Islet precursor cell (in vitro differentiated cells): ENCODE data around the gene MTERF4.
A peak's percentile ranks its signal among the peaks of the same experiment; 100 is the strongest.

Experiments used
- DNase-seq: peaks from one replicate; pipeline ENCODE4 v3.0.0-alpha.2; 2018

MTERF4 gene, protein sequence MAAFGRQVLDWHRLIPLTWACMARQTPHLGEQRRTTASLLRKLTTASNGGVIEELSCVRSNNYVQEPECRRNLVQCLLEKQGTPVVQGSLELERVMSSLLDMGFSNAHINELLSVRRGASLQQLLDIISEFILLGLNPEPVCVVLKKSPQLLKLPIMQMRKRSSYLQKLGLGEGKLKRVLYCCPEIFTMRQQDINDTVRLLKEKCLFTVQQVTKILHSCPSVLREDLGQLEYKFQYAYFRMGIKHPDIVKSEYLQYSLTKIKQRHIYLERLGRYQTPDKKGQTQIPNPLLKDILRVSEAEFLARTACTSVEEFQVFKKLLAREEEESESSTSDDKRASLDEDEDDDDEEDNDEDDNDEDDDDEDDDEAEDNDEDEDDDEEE

DNA sequence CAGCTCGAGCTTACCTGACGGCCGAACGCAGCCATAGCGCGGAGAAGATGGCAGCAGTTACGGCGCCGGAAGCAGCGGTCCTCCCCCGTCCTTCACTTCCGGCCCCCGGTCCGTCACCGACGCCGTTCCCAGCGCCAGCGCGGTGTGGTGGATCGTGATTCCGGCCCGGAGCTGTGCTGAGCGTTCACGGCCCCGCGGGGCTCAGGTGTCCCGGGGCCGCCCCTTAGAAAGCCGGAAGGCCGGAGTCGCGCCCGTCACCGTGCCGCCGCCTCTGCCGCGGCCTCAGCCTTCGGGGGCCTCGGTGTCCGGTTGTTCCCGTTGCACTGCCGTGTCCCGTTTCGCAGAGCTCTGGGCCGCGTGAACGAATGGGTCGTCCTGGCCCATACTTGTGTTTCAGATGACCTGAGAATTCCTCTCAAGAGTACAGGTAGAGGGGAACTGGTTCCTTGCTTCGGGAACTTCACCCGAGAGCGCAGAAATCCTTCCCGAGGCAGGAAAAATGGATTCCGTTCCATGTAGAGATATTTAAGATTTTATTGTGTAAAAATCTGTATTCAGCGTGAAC, at the start of gene MTERF4:
Gene MTERF4 (minus strand): TSS at position 49 of the 565 bp plus-strand sequence. CDS start 14 bp downstream, at position 35.
- DNase-seq = peak; percentile 90

DNA sequence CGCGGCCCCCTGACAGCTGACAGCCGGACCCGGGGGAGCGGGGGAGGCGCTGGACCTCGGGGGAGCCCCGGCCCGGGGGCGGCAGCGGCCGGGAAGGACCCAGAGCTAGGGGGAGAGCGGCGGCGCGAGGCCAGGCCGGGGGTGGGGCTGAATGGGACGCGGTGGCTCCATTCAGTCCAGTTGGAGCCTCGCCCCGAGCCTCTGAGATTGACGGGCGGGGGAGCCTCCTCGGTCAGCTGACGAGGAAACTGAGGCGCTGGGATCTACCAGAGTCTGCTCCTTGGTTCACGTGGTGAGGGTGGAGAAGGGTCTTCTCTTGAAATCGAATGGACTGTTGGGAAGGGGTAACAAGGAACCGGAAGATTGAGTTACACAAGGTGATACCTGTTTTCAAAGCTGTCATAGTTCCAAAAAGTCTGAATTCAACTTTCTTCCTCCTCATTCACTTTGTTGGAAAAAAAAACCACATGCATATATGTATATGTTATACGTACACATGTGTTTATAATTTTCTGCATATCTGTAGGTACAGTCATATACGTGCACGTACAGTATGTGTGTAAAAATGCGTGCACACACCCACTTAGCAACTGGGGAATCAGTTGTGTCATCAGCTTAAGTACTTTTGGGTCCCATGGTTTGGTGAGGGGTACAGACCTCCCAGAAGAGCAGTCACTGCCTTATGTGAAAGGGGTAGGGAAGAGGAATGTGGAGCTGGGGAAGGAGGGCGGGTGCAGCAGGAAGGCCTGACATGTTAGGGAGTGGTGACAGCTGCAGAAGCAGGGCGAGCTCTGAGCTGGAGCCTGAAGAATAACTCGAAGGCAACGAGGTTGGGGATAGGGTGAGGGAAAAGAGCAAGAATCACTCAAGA, 48.8 kb upstream of the MTERF4 start:
- DNase-seq = no peak

DNA sequence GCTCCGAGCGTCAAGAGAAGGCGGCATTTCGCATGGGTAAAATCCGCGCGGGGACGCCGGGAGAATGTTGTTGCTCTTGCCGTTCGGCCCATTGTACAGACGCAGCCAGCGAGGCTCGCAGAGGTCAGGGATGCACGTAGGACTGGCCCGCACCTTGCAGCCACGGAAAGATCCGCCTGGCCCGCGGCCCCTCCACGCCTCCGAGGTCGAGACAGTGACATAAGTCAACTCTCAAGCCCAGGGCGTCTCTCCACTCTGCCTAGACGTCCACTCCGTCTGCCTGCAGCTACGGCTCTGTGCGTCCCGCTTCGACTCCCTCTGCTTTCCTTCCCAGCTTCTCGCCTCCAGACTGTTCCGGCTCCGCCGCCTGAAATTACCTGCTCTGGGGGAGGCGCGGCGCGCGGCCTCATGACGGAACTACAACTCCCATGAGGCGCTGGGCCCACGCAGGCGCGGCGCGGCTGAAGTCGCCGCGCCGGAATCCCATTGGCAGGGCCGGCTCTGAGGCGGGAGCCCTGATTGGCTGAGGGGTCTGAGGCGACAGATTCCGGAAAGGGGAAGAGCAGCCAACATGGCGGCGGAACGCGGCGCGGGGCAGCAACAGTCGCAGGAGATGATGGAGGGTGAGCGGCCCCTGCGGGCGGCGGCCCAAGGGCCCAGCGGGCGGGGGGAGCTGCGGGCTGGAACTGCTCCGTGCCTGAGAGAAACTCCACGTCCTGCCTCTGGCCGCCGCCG, 48.0 kb upstream of the MTERF4 start, which contains the start of gene PPP1R7:
Gene PPP1R7 (plus strand): TSS at position 543 of the 735 bp plus-strand sequence. CDS start 29 bp downstream, at position 572.
- peak; percentile 99 for DNase-seq

DNA sequence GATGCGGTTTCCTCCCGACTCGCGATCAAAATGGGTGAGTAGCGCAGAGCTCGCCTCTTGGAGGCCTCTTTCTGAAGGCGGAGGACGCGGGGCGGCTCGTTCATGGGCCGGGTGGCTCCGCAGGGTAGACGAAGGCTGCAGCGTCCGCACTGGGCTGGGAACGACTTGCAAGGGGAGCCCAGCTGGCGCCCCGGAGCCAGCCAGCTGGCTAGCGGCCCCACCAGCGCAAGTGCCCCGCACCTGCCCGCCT, 47.5 kb upstream of the MTERF4 start:
- no peak for DNase-seq

DNA sequence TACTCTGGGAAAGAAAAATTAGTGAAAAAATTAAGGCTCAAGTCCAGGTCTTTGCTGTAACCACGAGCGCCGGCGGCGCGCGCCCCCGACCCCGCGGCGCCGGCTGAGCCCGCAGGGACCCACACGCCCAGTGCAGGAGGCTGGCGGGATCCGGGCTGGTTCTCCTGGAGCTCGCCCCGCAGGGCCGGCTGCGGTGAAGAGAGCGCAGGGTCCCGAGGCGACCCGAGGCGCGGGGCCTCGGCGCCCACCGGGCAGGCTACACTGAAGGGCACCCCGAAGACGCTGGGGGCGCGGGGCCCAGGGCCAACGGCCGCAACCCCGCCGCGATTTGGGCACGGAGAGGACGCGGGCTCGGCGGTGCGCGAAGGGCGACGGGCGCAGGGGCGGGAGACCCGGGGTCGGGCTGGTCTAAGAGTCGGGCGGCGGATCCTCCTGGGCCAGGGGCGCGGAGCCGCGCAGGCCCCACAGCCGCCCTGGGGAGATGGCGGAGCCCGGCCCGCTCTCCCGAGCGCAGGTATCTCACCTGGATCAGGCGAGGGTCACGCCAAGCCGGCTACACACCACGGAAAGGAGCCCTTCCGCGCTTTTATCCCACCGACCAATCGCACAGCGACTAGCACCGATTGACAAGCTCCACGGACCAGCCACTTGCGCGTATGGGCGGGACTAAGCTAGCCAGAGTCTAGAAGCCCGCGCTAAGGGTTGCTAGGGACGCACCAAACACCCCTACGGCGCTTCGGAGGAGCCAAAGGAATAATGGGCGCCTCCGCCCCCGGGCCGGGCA, 47.0 kb upstream of the MTERF4 start, which contains the start of gene PASK:
Gene PASK (minus strand): TSS at position 582 of the 784 bp plus-strand sequence. CDS start 6,440 bp downstream, outside the sequence.
- DNase-seq = peak; percentile 98

DNA sequence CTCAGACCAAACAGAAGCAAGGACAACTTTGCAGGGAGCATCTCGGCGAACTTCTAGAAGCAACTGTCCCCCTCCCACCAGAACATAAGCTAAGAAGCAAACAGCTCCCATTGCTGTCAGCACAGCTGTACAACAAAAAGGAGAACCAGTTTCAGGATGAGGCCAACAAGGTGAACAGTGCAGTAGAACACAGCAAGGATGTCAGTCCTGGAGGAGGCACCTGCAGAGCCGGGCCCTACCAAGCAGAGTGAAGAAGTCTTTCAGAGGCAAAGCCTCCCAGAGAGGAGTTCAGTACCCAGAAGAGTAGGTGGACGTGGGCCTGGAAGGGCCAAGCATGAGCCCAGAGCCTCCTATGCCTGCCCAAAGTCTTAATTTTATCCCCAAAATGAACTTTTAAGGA, 46.2 kb upstream of the MTERF4 start:
- DNase-seq = no peak

DNA sequence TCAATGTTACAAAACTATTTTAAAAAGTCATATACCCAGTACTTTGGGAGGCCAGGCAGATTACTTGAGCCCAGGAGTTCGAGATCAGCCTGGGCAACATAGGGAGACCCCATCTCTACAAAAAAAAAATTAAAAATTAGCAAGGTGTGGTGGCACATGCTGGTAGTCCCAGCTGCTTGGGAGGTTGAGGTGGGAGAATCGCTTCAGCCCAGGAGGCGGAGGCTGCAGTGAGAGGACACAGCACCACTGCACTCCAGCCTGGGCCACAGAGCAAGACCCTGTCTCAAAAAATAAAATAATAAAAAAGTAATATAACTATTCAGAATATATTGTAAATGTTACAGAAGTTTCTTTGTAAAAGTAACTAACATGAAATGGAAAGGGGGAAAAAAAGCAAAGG, 45.2 kb upstream of the MTERF4 start:
- no peak for DNase-seq

DNA sequence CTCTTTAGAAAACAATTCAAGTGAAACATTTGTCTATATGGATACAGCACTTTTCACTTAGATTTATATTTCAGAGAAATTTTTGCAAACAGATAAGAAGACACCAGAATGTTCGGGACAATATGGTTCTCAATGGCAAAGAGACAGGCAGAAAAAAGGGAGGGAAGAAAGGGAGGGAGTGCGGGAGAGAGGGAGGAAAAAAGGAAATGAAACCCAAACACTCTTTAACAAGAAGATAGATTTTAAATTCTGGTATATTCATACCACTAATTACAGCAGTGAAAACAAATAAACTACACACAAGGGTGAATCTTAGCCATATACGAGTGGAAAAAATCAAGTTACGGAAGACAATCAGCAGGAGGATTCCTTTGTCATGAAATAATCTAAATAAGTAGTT, 44.2 kb upstream of the MTERF4 start:
- DNase-seq = no peak

DNA sequence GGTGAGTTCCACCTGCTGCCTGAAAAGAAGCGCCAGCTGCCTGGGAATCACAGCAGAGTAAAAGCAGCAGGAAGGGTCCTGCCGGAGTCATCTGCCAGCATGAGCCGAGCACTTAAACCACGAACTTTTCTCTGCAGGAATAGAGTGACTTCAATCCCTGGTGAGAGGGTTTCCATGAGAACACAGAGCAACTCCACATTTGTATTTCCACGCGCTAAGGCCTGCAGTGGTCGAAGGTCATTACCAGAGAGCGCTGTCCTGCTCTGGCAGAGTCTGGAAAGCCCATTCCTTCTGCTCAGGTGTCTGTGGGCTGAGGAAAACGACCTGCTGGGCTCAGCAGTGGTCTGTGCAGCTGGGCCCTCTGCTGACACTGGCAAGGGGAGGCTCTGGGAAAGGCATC, 40.5 kb upstream of the MTERF4 start:
- DNase-seq = no peak

DNA sequence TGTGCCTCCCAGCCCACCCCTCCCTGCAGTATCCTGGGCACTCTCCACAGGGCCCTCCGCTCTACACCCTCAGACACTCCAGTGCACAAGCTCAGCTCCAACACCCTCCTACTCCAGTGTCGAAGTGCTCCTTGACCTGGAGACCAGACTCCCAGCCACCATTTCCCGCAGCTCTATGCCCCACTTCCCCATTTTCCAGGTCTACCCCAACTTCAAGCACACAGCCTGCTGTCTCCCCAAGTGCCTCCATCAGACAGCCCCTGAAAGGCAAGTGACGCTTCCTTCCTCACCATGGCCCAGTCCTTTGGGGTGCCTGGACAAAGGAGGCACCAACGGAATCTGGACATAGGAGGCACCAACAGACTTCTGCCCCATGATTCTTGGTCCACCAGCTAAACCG, 40.0 kb upstream of the MTERF4 start:
- no peak for DNase-seq

DNA sequence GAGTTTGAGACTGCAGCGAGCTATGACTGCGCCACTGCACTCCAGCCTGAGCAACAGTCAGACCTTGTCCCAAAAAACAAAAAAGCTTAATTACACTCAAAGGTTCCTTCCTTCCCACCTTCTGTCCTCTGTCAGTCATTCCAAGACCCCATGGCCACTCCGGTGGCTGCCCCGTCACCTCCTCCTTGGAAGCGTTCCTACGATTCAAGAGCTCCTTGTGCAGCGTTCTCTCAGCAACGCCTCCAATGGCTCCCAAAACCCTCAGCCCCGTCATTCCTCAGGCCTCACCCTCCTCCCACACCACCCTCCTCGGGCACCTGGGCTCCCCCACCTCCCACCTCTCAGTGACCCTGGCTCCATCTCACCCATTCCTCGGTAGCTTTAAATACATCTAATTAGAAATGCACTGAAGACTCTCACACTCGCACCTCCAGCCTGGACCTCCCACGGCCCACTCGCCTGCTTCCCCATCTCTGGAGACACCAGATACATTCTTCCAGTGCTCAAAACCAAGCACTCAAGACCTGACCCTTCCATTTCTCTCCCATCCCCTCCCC, 39.2 kb upstream of the MTERF4 start:
- no peak for DNase-seq

DNA sequence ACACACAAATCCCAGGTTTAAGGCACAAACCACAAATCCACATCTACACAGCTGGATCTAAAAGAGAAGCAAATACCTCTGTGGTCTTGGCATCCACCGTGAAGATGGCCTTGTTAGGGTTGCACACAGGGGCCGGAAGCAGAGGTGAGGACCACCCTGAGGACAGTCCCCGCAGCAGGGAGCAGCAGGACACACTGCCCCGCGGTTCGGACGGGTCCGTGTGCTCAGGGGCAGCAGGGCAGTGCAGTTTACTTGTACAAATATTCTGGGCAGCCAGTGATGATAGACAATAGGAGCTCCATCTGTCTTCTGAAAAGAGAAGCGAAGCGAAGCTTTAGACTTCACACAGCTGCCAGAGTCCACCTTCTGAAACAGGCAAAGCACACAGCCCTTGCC, 38.4 kb upstream of the MTERF4 start:
- DNase-seq = no peak

DNA sequence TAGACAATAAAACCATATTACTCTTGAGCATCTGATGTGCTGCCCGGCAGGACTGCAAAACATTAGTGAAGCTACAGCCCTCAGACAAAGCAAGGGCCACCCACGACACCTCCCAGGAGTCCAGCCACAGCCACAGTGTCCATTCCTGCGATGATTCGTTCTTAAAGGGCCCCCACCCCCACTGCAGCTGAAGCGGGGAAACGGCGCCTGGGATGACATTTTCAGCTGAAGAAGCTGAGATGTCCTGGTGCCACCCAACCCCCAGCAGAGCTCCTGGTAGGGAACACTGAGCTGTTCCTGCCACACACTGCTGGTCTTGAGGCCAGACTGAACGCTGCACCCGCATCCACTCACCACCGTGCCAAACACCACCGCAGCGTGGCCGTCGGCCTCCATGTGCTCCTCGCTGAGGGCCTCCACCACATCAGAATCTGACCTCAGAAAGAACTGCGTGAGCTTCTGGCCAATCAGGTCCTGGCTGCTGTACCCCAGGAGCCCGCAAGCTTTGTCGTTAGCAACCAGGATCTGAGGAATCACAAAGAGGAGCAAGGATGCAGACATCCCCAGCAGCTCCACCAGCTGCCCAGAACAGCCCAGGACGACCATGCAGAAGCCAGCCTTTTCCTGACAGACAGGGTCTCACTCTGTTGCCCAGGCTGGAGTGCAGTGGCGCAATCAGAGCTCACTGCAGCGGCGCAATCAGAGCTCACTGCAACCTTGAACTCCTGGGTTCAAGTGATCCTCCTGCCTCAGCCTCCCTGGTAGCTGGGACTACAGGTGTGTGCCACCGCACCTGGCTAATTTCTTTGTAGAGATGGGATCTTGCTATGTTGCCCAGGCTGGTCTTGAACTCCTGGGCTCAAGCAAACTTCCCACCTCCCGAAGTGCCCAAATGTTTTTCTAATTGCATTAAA, 37.7 kb upstream of the MTERF4 start:
- no peak for DNase-seq

DNA sequence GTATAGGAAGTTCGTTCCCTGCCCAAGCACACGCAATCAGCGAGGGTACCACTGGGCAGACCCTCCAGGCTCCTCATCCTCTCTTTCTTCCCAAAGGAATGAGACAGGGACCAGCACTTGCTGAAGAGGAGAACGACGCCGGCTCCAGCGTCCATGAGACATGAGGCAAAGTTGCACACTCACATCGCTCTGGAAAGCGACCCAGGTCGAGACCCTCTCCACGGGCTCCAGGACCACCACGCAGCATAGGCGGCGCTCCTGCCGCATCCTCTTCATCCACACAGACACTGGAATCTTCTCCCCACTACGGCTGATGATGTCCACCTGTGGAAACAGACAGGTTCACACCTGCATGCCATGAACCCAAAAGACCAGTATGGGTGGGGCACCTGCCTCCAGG, 36.4 kb upstream of the MTERF4 start:
- DNase-seq = no peak

DNA sequence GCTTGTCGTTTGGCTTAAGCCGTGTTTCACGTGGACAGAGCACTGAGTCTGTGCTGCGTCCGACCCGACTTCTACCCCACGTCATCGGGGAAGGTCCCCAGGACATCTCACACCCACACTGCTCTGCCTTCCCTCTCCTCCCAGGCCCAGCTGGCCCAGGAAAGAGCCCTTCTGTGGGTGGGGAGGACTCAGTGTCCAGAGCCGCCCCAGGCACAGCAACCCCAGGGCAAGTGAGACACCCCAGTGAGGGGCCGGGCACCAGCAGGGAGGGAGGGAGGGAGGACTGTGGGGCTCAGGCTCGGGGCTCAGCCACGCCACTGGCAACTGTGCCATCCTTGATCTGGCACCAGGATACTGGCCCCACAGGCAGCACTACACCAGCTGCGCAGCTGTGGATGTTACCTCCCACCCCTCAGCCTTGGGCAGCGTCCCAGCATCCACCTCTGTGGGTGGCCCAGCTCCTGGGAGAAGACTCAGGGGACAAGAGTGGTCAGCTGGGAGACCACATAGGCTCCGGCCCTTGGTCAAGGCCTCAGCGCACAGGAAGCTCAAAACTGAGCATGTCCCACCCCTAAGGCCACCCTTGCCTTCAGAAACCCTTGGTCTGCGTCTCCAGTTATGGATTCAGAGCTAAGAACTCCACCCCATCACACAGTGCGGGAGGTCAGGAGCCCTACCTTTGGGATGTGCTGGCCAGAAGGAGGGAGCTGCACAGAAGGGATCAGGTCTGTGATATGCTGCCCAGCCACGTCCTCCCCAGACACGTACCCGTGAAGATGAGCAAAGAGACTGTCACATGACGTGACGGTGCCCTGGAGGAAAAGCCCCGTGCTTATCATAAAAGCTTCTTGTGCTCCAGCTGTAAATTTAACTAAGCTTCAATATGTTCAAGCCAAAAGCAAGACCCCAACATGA, 35.4 kb upstream of the MTERF4 start:
- no peak for DNase-seq

DNA sequence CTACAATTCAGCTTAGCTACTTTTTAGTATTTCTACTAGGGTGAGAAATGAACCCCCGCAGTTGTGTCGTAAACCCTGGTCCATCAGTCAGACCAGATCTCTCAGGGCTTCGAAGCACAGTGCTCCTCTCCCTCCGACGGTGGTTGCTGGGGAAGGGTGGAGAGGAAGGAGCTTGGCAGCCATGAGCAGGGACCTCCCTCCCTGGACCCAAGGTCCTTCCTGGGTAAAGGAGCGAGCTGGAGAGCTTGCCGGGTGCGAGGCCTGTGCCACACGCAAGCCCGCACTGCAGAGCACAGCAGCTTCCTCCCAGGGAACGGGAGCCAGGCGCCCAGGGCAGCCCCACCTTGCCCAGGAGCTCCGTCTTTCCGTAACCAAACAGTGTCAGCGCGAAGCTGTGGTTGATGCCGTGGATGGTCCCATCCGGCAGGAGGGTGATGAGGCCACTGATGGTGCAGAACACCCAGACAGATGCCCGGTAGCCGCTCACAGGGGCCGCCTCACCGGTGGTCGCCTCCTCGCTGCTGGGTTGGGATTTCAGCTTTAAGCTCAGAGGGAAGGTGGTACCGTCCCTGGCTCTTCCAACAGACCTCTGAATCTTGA, 34.7 kb upstream of the MTERF4 start:
- no peak for DNase-seq

DNA sequence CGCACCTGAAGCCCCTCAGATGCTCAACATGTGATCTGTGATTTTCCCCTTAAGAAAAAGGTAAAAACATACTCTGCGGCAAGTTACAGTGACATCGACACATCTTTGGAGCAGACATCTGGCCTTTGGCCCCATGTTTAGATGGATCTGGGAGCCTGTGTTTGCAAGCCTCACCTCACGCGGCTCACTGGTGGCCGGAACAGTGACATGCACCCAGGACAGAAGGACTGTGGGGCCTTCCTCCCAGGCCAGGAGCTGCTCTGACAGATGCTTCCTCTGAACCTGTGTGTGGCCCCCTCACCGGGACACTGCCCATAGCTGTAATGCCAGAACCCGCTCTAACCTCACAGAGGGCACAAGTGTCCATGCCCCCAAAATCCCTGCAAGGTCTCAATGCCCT, 34.1 kb upstream of the MTERF4 start:
- no peak for DNase-seq

DNA sequence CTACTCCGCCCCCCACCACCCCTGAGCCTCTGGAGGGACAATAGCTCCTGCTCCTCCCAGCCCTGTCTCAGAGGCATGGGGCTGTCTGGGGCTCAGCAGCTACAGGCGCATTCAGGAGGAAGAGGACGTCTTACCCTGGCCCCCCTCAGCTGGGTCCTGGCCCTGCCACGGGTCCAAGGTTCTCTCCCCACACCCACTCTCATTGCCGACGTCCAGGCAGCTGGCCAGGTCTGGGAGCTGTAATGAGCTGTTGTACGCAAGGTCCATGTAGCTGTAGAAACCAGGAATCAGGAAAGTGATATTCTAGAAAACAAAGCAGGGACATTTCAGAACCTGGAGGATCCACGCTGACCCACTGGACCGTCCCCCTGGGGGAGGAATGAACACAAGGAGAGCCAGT, 33.6 kb upstream of the MTERF4 start:
- DNase-seq = no peak

DNA sequence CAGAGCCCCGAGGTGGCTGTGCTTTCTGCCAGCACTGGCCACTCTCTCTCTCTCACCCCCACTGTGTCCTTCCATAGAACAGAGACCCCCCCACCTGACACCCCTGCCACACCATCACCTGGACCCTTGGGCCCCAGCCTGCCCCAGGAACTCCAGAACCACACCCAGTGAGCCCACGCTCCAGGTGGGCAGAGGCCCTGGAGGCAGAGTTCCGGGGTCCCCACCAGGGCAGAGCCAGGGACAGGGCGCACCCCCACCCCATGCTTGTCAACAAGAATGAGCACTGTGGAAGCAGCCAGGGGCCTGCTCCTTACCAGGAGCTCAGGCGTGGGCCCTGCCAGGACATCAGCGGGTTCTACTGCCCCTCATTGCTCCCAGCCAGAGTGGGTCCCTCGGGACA, 32.6 kb upstream of the MTERF4 start:
- DNase-seq = no peak
